Pancreas (tissue), 10 donors: Measurements from ENCODE around the gene TRNT1. TPM values are rescaled to one million over a fixed set of nuclear protein-coding genes. Genes with fewer than 3 reads are reported as not detected.

Source experiments
- ATAC-seq, 4 donors: fragments of 200-7000 bp; cut with Tn5 transposase; one replicate each; pipeline versions ENCODE4 v1.8.0 to v1.9.1; 2020; ENCODE audit warnings: mild to moderate bottlenecking in 4 of 4, moderate library complexity in 4 of 4
- DNase-seq, 6 donors: peaks; one replicate each; pipeline ENCODE4 v3.0.0-alpha.2; 2020
- FAIRE-seq: peaks from 2 replicates; lab custom pipeline; 2012; peaks lifted over from hg19 to GRCh38; lab: Jason Lieb, UNC
- H3K27ac ChIP-seq, 4 donors: fragments of 200-600 bp; sonication (generic); 1 replicate in 3 of 4; 2 replicates in 1 of 4; pipeline versions ENCODE4 v1.5.0 to v1.8.0; 2020
- H3K27me3 ChIP-seq, 4 donors: fragments of 200-600 bp; one replicate each; pipeline ENCODE4 v1.8.0; 2021
- H3K36me3 ChIP-seq, 3 donors: fragments of 200-600 bp; sonication (generic) in 1 of 3; one replicate each; pipeline versions ENCODE4 v1.5.0 to v1.8.0; 2020 to 2021
- H3K4me1 ChIP-seq, 3 donors: fragments of 200-600 bp; one replicate each; pipeline ENCODE4 v1.8.0; 2021
- H3K4me3 ChIP-seq, 4 donors: fragments of 200-600 bp; sonication (generic) in 2 of 4; one replicate each; pipeline versions ENCODE4 v1.5.0 to v1.8.0; 2020 to 2021
- H3K9me3 ChIP-seq, 4 donors: fragments of 200-600 bp; one replicate each; pipeline ENCODE4 v1.8.0; 2021
- WGBS, 2 donors: extraction: QIAGEN DNeasy Blood & Tissue Kit; methylation state at CpG; one replicate each; pipeline ENCODE4 v1.1.7; 2013; 5-methylcytosine and 5-hydroxymethylcytosine counted together
- intact Hi-C, 3 donors: fragments of 100-400 bp; cut with DNase I; formaldehyde crosslinking; loops; one replicate each; pipeline versions ENCODE4 v1.11.1 to v1.14.2; 2022
- polyA plus RNA-seq, 2 donors: library from polyadenylated mRNA; stranded (reverse); fragments of 200-250 nt; gene quantifications; one replicate each; pipeline ENCODE4 v1.2.3, GENCODE V29; 2013
- total RNA-seq, 6 donors: library from RNA; stranded (reverse); fragmentation: NEBNext Ultra II Directional in 4 of 6; extraction: Animal tissue kit (Norgen Biotek cat#: 25700) in 4 of 6; gene quantifications; one replicate each; pipeline versions ENCODE4 v1.2.1 to v1.2.4, GENCODE V29; 2021 to 2023
- TF ChIP-seq, protein P1 (sequence below), 4 donors: fragments of 200-600 bp; sonication (generic) in 3 of 4; IDR thresholded peaks; one replicate each; pipeline versions ENCODE4 v1.5.0 to v1.8.0; 2021; ENCODE audit warnings: antibody characterized with exemption in 4 of 4
- donor health status: healthy with polysubstance abuse.
- donor health status: DM: no; HTN: no; CAD: no; lungs with moderate emphysema.
- donor health status: DM: no; HTN: no; CAD: no.
- donor health status: control.
- donor health status: control.
- donor health status: Bipolar disorder and iron deficiency.
- donor health status: DM: yes; HTN: yes; CAD: no.
- donor health status: DM: no; HTN: no; CAD: no.
- donor health status: DM: no; HTN: no; CAD: no.
- donor health status: DM: yes; HTN: yes; CAD: no.

TRNT1 gene
- 10 to 100 TPM in 2 of 6 donors, 1 to 10 TPM in 4; 8.1 to 11.5 (median 8.4) TPM for total RNA-seq
- 1 to 10 TPM; 7.6 to 8.8 TPM for polyA plus RNA-seq

DNA sequence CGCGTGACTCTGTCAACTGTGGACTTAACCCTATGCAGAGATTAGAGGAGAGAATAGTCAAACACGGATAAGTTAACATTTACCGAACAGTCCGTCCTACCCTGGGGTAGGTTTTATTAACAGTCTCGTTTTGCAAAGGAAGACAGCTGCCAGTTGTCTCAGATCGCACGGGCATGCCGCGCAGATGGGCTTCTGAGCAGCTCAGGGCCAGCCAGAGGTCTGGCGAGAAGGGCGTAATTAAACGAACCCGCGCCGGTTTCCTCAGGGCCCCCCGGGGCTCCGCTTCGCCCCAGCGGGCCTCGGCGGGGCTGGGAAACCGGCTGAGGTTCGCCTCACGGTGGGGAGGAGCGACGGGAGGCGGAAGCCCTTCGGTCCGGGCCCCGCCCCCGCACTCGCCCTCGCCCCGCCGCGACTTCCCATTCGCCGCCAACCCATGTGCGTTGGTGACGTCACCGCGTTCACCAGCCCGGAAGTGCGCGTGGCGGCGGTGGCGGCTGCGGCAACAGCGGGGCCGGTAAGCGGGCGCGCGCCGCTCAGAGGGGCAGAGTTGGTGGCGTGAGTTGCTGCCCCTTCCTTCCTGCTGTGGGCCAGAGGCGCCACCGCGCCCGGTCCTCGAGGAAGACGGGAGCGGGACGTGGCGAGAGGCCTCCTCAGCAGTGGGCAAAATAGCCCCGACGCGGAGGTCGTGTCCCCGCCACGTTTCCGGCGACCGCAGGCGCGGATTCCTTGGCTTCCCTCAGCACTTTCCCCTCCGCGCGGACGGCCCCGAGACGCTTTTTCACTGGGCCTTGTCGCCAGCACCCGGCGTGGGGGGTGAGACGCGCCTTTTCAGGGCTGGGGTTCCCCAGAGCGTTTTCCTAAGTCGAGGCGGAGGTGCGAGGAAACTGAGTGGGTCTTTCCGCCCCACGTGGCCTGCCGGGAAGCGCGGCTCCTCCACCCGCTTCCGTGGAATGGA lies at the start of gene TRNT1:
Gene TRNT1 (plus strand): TSS at position 464 of the 955 bp plus-strand sequence. CDS start 2,101 bp downstream, outside the sequence.
- ATAC-seq (peak; percentile 99 to 100 (median 99)), DNase-seq (peak; percentile 94 to 99 (median 96)), FAIRE-seq (no peak)
- H3K27me3 ChIP-seq = no peaks in the 10 kb centered on the region
- WGBS, 2 donors = 0 to 1% methylated on average over 94 to 100 of the region's 100 CpGs
- TF ChIP-seq, protein P1, sequence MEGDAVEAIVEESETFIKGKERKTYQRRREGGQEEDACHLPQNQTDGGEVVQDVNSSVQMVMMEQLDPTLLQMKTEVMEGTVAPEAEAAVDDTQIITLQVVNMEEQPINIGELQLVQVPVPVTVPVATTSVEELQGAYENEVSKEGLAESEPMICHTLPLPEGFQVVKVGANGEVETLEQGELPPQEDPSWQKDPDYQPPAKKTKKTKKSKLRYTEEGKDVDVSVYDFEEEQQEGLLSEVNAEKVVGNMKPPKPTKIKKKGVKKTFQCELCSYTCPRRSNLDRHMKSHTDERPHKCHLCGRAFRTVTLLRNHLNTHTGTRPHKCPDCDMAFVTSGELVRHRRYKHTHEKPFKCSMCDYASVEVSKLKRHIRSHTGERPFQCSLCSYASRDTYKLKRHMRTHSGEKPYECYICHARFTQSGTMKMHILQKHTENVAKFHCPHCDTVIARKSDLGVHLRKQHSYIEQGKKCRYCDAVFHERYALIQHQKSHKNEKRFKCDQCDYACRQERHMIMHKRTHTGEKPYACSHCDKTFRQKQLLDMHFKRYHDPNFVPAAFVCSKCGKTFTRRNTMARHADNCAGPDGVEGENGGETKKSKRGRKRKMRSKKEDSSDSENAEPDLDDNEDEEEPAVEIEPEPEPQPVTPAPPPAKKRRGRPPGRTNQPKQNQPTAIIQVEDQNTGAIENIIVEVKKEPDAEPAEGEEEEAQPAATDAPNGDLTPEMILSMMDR (IDR thresholded peaks at IDR 0.05) = no peak
- intact Hi-C loops = no loop called here
- no peaks in the 10 kb centered on the region for H3K9me3 ChIP-seq
- peak within 1 kb of the TSS; percentile 83 to 94 (median 90) for H3K27ac ChIP-seq
- H3K4me3 ChIP-seq = peak within 1 kb of the TSS; percentile 61 to 100 (median 96)
- peaks cover 0 to 7% (median 6%) of the 10 kb centered on the region in 3 donors for H3K4me1 ChIP-seq
- peaks cover 0 to 18% (median 0%) of the 10 kb centered on the region in 3 donors for H3K36me3 ChIP-seq

- FAIRE-seq (no peak), ATAC-seq (no peak), DNase-seq (no peak)
- Histone ChIP-seq H3K27me3 (no peaks in the 10 kb centered on the region), H3K4me3 (no peak overlapping the region), H3K27ac (no peak overlapping the region), H3K36me3 (no peaks in the 10 kb centered on the region), H3K9me3 (no peaks in the 10 kb centered on the region), H3K4me1 (no peaks in the 10 kb centered on the region)
- TF ChIP-seq, protein P1 (IDR thresholded peaks at IDR 0.05) = no peak
- WGBS, 2 donors = 43 to 48% methylated on average over 5 of the region's 5 CpGs
- intact Hi-C loops = no loop called here
Measured at GRCh38 chr3:3080309-3080708, 46.4 kb upstream of the TRNT1 start.

DNA sequence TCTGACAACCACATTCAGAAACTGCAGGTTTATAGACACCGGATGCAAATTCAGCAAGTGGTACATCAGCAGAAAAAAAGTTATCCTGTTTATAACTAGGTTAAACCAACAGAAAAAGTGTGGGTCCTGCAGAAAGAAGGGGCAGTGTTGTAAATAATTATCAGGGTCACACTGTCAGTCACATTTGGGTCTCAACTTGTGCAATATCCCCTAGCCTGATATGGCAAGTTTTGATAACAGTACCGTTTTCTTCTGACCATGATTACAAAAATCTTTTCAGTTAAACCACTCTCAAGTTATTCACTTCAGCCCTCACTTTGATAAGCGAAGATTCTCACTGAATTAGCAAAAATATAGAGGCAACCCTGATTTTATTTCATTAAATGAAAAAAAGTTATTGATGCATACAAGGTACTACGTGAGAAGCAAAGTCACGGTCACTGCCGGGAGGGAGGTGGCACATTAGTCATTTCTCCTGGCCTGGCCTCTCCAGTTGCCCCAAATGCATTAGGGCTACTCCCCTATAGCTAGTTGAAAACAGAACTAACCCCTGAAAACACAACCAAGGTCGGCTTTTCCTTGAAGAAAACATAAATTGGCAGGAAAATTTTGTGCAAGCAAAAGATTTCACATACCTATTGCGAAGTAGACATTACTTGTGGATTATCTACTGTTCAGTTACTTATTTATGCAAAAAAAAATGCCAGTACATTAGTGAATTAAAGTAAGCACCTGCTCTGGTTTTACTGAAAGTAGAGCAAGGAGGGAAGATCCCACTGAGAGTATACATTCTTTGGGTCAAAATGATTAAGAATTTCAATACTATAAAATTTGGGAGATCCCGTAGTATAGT lies 45.1 kb upstream of the TRNT1 start:
- Histone ChIP-seq H3K36me3 (no peaks in the 10 kb centered on the region), H3K27ac (no peak overlapping the region), H3K9me3 (no peaks in the 10 kb centered on the region), H3K4me1 (no peaks in the 10 kb centered on the region), H3K27me3 (no peaks in the 10 kb centered on the region), H3K4me3 (no peak overlapping the region)
- ATAC-seq = no peak
- TF ChIP-seq, protein P1 (IDR thresholded peaks at IDR 0.05) = no peak
- intact Hi-C loops = no loop called here
- no peak for DNase-seq
- WGBS, 2 donors = 53 to 64% methylated on average over 9 of the region's 9 CpGs
- FAIRE-seq = no peak

GRCh38 chr3:3082234-3082924 lies 44.4 kb upstream of the TRNT1 start:
- no peaks in the 10 kb centered on the region for H3K36me3 ChIP-seq
- DNase-seq (no peak), ATAC-seq (no peak), FAIRE-seq (no peak)
- H3K9me3 ChIP-seq = no peaks in the 10 kb centered on the region
- H3K27me3 ChIP-seq = no peaks in the 10 kb centered on the region
- no peaks in the 10 kb centered on the region for H3K4me1 ChIP-seq
- 45 to 52% methylated on average over 2 of the region's 2 CpGs for WGBS, 2 donors
- intact Hi-C loops = no loop called here
- TF ChIP-seq, protein P1 (IDR thresholded peaks at IDR 0.05) = no peak
- H3K27ac ChIP-seq = no peak overlapping the region
- no peak overlapping the region for H3K4me3 ChIP-seq
